ENCODE results near the gene GJA9.
A peak's percentile ranks its signal among the peaks of the same experiment; 100 is the strongest.
"Not testable (repeated sequence)": the region's sequence is repeated elsewhere in the genome, so short reads cannot be mapped to it uniquely, and the experiment has no call there.

Gene GJA9

GRCh38 chr1:38881487-38881886 lies at the start of gene GJA9:
Gene GJA9, minus strand, starts transcription at chr1:38881587. Its CDS starts 5,489 bp downstream, at chr1:38876098.
- in situ Hi-C loops (cut with HindIII; ENCODE audit: low pct_unique_long_range_greater_than_20kb, low sequenced_read_pairs), result no loop called here
- TF ChIP-seq JUND (IDR thresholded peaks at IDR 0.05; ENCODE audit: low read depth), result no peak
- DNase-seq (ENCODE audit: low read depth in 1 of 2, low spot score in 1 of 2), result no peak

GRCh38 chr1:38929476-38929875 lies 48.1 kb upstream of the GJA9 start:
- no peak for TF ChIP-seq JUND (IDR thresholded peaks at IDR 0.05; ENCODE audit: low read depth)
- in situ Hi-C loops (cut with HindIII; ENCODE audit: low pct_unique_long_range_greater_than_20kb, low sequenced_read_pairs), result no loop called here
- no peak for DNase-seq (ENCODE audit: low read depth in 1 of 2, low spot score in 1 of 2)

- no peak for DNase-seq (ENCODE audit: low read depth in 1 of 2, low spot score in 1 of 2)
- in situ Hi-C loops (cut with HindIII; ENCODE audit: low pct_unique_long_range_greater_than_20kb, low sequenced_read_pairs), result no loop called here
- TF ChIP-seq JUND (IDR thresholded peaks at IDR 0.05; ENCODE audit: low read depth), result no peak
Observed at GRCh38 chr1:38929054-38929453, 47.7 kb upstream of the GJA9 start.

GRCh38 chr1:38926091-38926490 lies 44.7 kb upstream of the GJA9 start:
- no peak for DNase-seq (ENCODE audit: low read depth in 1 of 2, low spot score in 1 of 2)
- TF ChIP-seq JUND (IDR thresholded peaks at IDR 0.05; ENCODE audit: low read depth), result no peak
- in situ Hi-C loops (cut with HindIII; ENCODE audit: low pct_unique_long_range_greater_than_20kb, low sequenced_read_pairs), result no loop called here

- no peak for DNase-seq (ENCODE audit: low read depth in 1 of 2, low spot score in 1 of 2)
- in situ Hi-C loops (cut with HindIII; ENCODE audit: low pct_unique_long_range_greater_than_20kb, low sequenced_read_pairs), result no loop called here
- TF ChIP-seq JUND (IDR thresholded peaks at IDR 0.05; ENCODE audit: low read depth), result no peak
Observed at GRCh38 chr1:38925391-38925790, 44.0 kb upstream of the GJA9 start.

- TF ChIP-seq JUND (IDR thresholded peaks at IDR 0.05; ENCODE audit: low read depth), result no peak
- in situ Hi-C loops (cut with HindIII; ENCODE audit: low pct_unique_long_range_greater_than_20kb, low sequenced_read_pairs), result no loop called here
- no peak for DNase-seq (ENCODE audit: low read depth in 1 of 2, low spot score in 1 of 2)
Observed at GRCh38 chr1:38923607-38924006, 42.2 kb upstream of the GJA9 start.

GRCh38 chr1:38919130-38919529 lies 37.7 kb upstream of the GJA9 start:
- peak in 1 of 2 experiments; percentile 24 for DNase-seq (ENCODE audit: low read depth in 1 of 2, low spot score in 1 of 2)
- in situ Hi-C loops (cut with HindIII; ENCODE audit: low pct_unique_long_range_greater_than_20kb, low sequenced_read_pairs), result no loop called here
- no peak for TF ChIP-seq JUND (IDR thresholded peaks at IDR 0.05; ENCODE audit: low read depth)

GRCh38 chr1:38918568-38918967 lies 37.2 kb upstream of the GJA9 start:
- in situ Hi-C loops (cut with HindIII; ENCODE audit: low pct_unique_long_range_greater_than_20kb, low sequenced_read_pairs), result no loop called here

GRCh38 chr1:38917772-38918171 lies 36.4 kb upstream of the GJA9 start:
- DNase-seq (ENCODE audit: low read depth in 1 of 2, low spot score in 1 of 2), result no peak
- in situ Hi-C loops (cut with HindIII; ENCODE audit: low pct_unique_long_range_greater_than_20kb, low sequenced_read_pairs), result no loop called here
- TF ChIP-seq JUND (IDR thresholded peaks at IDR 0.05; ENCODE audit: low read depth), result no peak

More at GRCh38 chr1:38918568-38918967, 37.2 kb upstream of the GJA9 start:
- TF ChIP-seq JUND (IDR thresholded peaks at IDR 0.05; ENCODE audit: low read depth), result no peak
- no peak for DNase-seq (ENCODE audit: low read depth in 1 of 2, low spot score in 1 of 2)

GRCh38 chr1:38917337-38917736 lies 36.0 kb upstream of the GJA9 start:
- in situ Hi-C loops (cut with HindIII; ENCODE audit: low pct_unique_long_range_greater_than_20kb, low sequenced_read_pairs), result no loop called here
- no peak for TF ChIP-seq JUND (IDR thresholded peaks at IDR 0.05; ENCODE audit: low read depth)
- DNase-seq (ENCODE audit: low read depth in 1 of 2, low spot score in 1 of 2), result no peak

GRCh38 chr1:38915352-38915948 lies 34.1 kb upstream of the GJA9 start:
- in situ Hi-C loops (cut with HindIII; ENCODE audit: low pct_unique_long_range_greater_than_20kb, low sequenced_read_pairs), result no loop called here
- DNase-seq (ENCODE audit: low read depth in 1 of 2, low spot score in 1 of 2), result no peak
- TF ChIP-seq JUND (IDR thresholded peaks at IDR 0.05; ENCODE audit: low read depth), result no peak

- DNase-seq (ENCODE audit: low read depth in 1 of 2, low spot score in 1 of 2); in situ Hi-C loops (cut with HindIII; ENCODE audit: low pct_unique_long_range_greater_than_20kb, low sequenced_read_pairs): not testable (repeated sequence)
Observed at GRCh38 chr1:38914908-38915307, 33.5 kb upstream of the GJA9 start.

- DNase-seq (ENCODE audit: low read depth in 1 of 2, low spot score in 1 of 2), result no peak
- TF ChIP-seq JUND (IDR thresholded peaks at IDR 0.05; ENCODE audit: low read depth), result no peak
- in situ Hi-C loops (cut with HindIII; ENCODE audit: low pct_unique_long_range_greater_than_20kb, low sequenced_read_pairs), result no loop called here
Observed at GRCh38 chr1:38908821-38909220, 27.4 kb upstream of the GJA9 start.

GRCh38 chr1:38905985-38906384 lies 24.6 kb upstream of the GJA9 start:
- in situ Hi-C loops (cut with HindIII; ENCODE audit: low pct_unique_long_range_greater_than_20kb, low sequenced_read_pairs), result no loop called here
- no peak for TF ChIP-seq JUND (IDR thresholded peaks at IDR 0.05; ENCODE audit: low read depth)
- DNase-seq (ENCODE audit: low read depth in 1 of 2, low spot score in 1 of 2), result no peak

Data from T47D (cell line).